Neural progenitor cell (in vitro differentiated cells): ENCODE results near the gene FBL.

Source experiments
- CTCF ChIP-seq: fragments of 200-600 bp; sonication (generic); IDR thresholded peaks from 2 replicates; pipeline ENCODE4 v1.5.1; 2017; ENCODE audit warnings: antibody characterized with exemption, mild to moderate bottlenecking
- EZH2 ChIP-seq: fragments of 200-600 bp; sonication (generic); IDR thresholded peaks from 2 replicates; pipeline ENCODE4 v1.6.1; 2017; ENCODE audit warnings: antibody characterized with exemption, mild to moderate bottlenecking, moderate library complexity
- EZH2phosphoT487 ChIP-seq: fragments of 200-600 bp; sonication (generic); IDR thresholded peaks from 2 replicates; pipeline ENCODE4 v1.6.1; 2017; ENCODE audit warnings: antibody characterized with exemption

GRCh38 chr19:39796000-39796498 is 50.1 kb downstream of the FBL start:
- TF ChIP-seq CTCF: no peak
- TF ChIP-seq EZH2: no peak
- TF ChIP-seq EZH2phosphoT487: no peak
